Tibial nerve (tissue), 4 donors: ENCODE measurements around the gene ACOXL.

Experiments
- CTCF ChIP-seq, 5 experiments: fragments of 200-600 bp in 3 of 5; fragments of 450-650 bp in 2 of 5; sonication (generic) in 3 of 5; IDR thresholded peaks; one replicate each; pipeline ENCODE4 v1.5.1; 2016 to 2019; ENCODE audit warnings: antibody characterized with exemption in 5 of 5, mild to moderate bottlenecking in 3 of 5, moderate library complexity in 2 of 5
- EP300 ChIP-seq, 2 donors: sonication (generic); formaldehyde crosslinking; IDR thresholded peaks; one replicate each; pipeline ENCODE4 v1.6.1; 2017; ENCODE audit warnings: antibody characterized with exemption in 2 of 2, mild to moderate bottlenecking in 1 of 2
- POLR2A ChIP-seq, 2 donors: fragments of 450-650 bp; IDR thresholded peaks; one replicate each; pipeline ENCODE4 v1.6.1; 2017; ENCODE audit warnings: antibody characterized with exemption in 2 of 2, mild to moderate bottlenecking in 2 of 2, moderate library complexity in 2 of 2

GRCh38 chr2:110832740-110833139 lies 100.4 kb downstream of the ACOXL start:
- TF ChIP-seq CTCF (IDR thresholded peaks at IDR 0.05) (no peak), POLR2A (IDR thresholded peaks at IDR 0.05) (no peak), EP300 (IDR thresholded peaks at IDR 0.05) (no peak)
